ENCODE data around the gene MCM9.

DNA sequence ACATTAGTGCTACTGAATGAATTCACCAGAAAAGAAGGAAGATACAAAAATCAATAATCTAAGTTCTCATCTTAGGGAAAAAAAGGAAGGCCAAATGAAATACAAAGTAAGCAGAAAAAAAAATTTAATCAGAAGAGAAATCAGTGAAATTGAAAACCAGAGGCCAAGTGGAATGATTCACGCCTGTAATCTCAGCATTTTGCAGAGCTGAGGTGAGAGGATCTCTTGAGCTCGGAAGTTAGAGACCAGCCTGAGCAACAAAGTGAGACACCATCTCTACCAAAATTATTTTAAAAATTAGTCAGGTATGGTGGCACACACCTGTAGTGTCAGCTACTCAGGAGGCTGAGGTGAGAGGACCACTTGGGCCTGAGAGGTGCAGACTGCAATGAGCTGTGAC is 62.2 kb downstream of the MCM9 start:
- no peak for TF ChIP-seq POLR2A (IDR thresholded peaks at IDR 0.05)
- TF ChIP-seq, protein P1, sequence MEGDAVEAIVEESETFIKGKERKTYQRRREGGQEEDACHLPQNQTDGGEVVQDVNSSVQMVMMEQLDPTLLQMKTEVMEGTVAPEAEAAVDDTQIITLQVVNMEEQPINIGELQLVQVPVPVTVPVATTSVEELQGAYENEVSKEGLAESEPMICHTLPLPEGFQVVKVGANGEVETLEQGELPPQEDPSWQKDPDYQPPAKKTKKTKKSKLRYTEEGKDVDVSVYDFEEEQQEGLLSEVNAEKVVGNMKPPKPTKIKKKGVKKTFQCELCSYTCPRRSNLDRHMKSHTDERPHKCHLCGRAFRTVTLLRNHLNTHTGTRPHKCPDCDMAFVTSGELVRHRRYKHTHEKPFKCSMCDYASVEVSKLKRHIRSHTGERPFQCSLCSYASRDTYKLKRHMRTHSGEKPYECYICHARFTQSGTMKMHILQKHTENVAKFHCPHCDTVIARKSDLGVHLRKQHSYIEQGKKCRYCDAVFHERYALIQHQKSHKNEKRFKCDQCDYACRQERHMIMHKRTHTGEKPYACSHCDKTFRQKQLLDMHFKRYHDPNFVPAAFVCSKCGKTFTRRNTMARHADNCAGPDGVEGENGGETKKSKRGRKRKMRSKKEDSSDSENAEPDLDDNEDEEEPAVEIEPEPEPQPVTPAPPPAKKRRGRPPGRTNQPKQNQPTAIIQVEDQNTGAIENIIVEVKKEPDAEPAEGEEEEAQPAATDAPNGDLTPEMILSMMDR (IDR thresholded peaks at IDR 0.05): no peak
